Suppressor macrophage treated with lipopolysaccharide for 1 hour (primary cell): ENCODE data around the gene ZNF770.
A peak's percentile ranks its signal among the peaks of the same experiment; 100 is the strongest.
"Not testable (repeated sequence)": the region's sequence is repeated elsewhere in the genome, so short reads cannot be mapped to it uniquely, and the experiment has no call there.

Experiments
- DNase-seq, 3 donors: peaks; one replicate each; pipeline ENCODE4 v3.0.0-alpha.2; 2020 to 2022

Gene ZNF770

DNA sequence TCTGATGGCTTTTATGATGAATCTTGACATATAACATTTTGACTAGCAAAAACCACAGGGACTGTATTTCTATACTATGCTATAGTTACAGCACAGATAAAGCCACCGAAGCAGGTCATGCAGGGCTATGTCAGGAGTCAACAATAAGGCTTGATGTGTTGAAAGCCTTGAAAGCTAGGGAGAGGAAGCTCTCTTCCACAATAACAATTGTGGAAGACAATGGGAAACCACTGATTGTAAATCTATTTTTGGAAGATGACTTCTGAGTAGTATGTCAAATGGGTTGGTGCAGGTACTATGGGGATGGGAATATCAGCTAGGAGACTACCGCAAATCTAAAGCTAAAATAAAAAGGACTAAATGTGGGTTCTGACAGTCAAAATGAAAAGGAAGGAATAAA, 14.6 kb downstream of the ZNF770 start:
- DNase-seq: no peak

GRCh38 chr15:34970098-34970643, 17.9 kb downstream of the ZNF770 start:
- not testable (repeated sequence) for DNase-seq

- peak; percentile 97 to 99 (median 98) for DNase-seq
Observed at GRCh38 chr15:34969340-34970097, 18.6 kb downstream of the ZNF770 start, which contains the start of gene AQR. TSS of gene AQR (minus strand) at chr15:34969742. CDS start at chr15:34969613, 129 bp downstream.

GRCh38 chr15:34964277-34964676, 23.8 kb downstream of the ZNF770 start:
- no peak for DNase-seq

DNA sequence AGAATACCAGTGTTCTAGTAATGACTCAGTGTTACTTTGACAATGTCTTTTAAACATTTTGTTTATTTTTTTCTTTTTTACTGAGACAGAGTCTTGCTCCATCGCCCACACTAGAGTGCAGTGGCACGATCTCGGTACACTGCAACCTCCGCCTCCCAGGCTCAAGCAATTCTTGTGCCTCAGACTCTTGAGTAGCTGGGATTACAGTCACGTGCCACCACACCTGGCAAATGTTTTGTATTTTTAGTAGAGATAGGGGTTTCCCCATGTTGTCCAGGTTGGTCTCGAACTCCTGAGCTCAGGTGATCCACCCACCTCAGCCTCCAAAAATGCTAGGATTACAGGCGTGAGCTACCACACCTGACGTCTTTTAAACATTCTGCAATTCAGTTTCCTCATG, 34.2 kb downstream of the ZNF770 start:
- DNase-seq: no peak

DNA sequence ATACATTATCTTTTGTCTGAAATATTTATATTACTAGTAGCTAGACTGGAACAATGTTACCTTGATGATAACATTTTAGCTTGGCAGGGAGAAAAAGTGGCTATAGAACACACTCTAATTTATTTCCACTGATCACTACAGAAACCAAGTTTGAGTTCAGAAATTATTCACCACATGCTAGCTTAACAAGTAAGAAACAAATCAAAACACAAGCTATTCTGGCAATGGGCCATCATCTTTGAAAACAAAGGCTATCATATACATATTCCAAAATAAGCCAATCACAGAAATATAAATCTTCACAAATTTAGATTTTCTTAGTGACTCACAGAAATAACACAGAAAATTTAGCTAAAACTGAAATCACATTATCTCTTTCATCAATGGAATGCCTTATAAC, 35.6 kb downstream of the ZNF770 start:
- no peak for DNase-seq

DNA sequence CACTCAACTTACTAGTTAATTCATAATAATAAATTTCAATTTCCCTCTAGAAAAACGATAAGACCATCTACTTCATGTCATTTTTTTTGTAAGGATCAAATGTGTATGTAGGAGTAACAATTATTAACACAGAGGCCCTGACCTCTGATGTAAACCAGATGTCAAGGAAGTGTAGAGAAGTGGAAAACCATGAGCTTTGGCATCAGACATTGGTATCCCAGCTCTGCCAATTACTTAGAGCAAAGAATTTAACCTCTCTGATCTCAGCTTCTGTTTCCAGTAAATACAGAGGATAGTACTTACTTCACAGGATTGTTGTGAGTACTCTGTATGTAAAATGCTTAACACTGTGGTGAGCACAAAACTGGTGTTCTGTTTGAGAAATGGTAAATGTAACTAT, 36.1 kb downstream of the ZNF770 start:
- DNase-seq: no peak

DNA sequence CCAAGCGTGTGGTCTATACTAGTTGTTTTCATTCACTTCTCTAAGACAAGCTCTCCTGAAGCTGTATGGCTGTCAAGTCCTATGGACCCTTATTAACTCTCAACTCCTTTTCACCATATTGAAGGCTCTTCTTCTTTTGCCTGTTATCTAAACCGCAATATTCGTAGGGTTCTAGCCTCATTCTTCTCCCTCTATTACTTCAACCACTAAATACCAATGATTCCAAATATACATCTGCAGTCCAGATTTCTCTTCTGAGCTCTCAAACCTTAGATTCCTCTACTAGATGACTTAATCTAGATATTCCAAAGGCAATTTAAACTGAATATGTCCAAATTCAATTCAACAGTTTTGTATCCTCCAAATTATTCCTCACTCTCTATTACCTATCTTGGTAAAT, 43.2 kb downstream of the ZNF770 start:
- no peak for DNase-seq

DNA sequence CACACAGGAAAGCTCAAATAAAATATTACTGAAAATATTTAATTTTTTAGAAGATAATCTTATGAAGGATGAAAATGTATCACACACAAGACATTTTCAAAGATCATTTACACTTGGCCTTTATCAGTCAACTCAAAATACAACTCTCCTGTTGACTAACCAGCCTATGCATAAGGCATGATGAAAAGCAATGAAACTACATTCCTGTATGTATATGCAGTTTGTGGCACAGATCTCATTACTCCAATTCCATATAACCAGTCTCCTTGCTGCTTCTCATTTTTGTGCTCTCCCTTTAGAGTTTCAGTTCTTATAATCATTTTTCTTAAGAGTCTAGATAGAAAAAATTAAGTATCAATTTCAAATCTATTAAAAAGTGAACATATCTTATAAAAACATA, 44.4 kb downstream of the ZNF770 start:
- DNase-seq: no peak

DNA sequence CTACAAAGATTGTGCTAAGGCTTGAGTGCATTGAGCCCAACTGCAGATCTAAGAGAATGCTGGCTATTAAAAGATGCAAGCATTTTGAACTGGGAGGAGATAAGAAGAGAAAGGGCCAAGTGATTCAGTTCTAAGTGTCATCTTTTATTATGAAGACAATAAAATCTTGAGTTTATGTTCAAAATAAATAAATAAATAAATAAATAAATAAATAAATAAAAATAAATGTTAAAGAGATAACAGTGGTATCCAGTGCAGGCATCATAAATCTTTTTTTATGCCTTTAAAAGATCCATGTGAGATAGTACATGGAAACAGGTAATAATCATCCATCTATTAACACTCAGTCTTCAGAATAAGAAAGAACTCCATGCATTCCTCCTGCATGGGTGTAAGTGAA, 44.8 kb downstream of the ZNF770 start:
- DNase-seq: not testable (repeated sequence)

GRCh38 chr15:34942363-34942762, 45.7 kb downstream of the ZNF770 start:
- no peak for DNase-seq

GRCh38 chr15:34941831-34942230, 46.3 kb downstream of the ZNF770 start:
- no peak for DNase-seq

- DNase-seq: no peak
Observed at GRCh38 chr15:34941185-34941698, 46.8 kb downstream of the ZNF770 start.

DNA sequence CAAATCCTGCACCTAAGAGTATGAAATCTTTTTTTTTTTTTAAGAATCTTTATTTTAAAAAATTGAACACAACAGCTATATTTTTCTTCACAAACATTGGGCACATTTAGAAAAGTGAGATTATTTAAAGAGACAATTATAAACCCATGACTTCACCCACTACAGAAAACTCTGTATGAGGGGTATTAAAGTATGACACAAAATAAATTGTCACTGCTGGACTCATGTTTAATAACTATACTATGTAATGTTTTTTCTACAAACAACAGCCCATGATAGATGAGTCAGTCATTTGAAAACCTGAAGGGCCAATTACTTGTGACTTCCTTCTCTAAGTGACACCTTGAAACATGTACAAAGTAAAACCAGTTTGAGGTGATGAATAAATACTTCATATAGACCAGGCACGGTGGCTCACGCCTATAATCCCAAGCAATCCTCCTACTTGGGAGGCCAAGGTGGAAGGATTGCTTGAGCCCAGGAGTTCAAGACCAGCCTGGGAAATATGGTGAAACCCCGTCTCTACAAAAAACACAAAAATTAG, 54.6 kb downstream of the ZNF770 start:
- no peak for DNase-seq

DNA sequence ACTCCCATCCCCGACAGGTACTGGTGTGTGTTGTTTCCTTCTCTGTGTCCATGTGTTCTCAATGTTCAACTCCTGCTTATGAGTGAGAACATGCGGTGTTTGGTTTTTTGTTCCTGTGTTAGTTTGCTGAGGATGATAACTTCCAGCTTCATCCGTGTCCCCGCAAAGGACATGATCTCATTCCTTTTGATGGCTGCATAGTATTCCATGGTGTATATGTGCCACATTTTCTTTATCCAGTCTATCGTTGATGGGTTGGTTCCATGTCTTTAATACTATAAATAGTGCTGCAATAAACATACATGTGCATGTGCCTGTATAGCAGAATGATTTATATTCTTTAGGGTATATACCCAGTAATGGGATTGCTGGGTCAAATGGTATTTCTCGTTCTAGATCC, 59.7 kb downstream of the ZNF770 start:
- DNase-seq: not testable (repeated sequence)
